SK-N-SH (cell line): ENCODE results near the gene KCNK15. TPM values are rescaled to one million over a fixed set of nuclear protein-coding genes. Genes with fewer than 3 reads are reported as not detected.

Experiments
- CTCF ChIA-PET: fragments of 300-600, 350-600 bp; formaldehyde crosslinking; extraction: SDS; loops from one replicate; lab custom pipeline; 2021; lab: Yijun Ruan, JAX
- POLR2A ChIA-PET: fragments of 350-600 bp; sonication (Branson Sonifier 250); formaldehyde crosslinking; extraction: SDS; loops from one replicate; lab custom pipeline; 2020; ENCODE audit warnings: antibody characterized with exemption, inconsistent platforms; lab: Yijun Ruan, JAX
- DNase-seq: peaks from one replicate; pipeline ENCODE4 v3.0.0; 2012
- H2AFZ ChIP-seq: fragments of 200-600 bp; sonication (generic); 2 replicates; pipeline ENCODE4 v1.8.1; 2016; ENCODE audit warnings: antibody characterized with exemption, mild to moderate bottlenecking, low read depth
- H3F3A ChIP-seq: fragments of 200-600 bp; sonication (generic); replicated peaks from 2 replicates; pipeline ENCODE3; 2016; ENCODE audit warnings: antibody characterized with exemption, mild to moderate bottlenecking; ENCODE audit not compliant: insufficient read depth
- H3K27ac ChIP-seq, 2 experiments: fragments of 200-500 bp in 1 of 2; fragments of 200-600 bp in 1 of 2; sonication (Bioruptor generic) in 1 of 2; sonication (generic), shearing (Covaris generic) in 1 of 2; 2 replicates each; pipeline versions ENCODE4 v1.5.1 to v1.6.1; 2014 to 2016; ENCODE audit warnings: low read depth in 2 of 2, inconsistent platforms in 1 of 2, low read length in 1 of 2, mild to moderate bottlenecking in 1 of 2, mixed read lengths in 1 of 2
- H3K27me3 ChIP-seq: fragments of 200-600 bp; sonication (generic), shearing (Covaris generic); 2 replicates; pipeline ENCODE4 v1.6.1; 2016; ENCODE audit warnings: mixed run types; ENCODE audit not compliant: insufficient read depth
- H3K36me3 ChIP-seq, 2 experiments: fragments of 200-500 bp in 1 of 2; fragments of 200-600 bp in 1 of 2; sonication (Bioruptor generic) in 1 of 2; sonication (generic) in 1 of 2; replicated peaks in 1 of 2; 2 replicates each; pipeline versions ENCODE3 to v1.5.1; 2014 to 2016; ENCODE audit warnings: low read length in 1 of 2, mild to moderate bottlenecking in 1 of 2; ENCODE audit not compliant: insufficient read depth in 2 of 2, control insufficient read depth in 1 of 2
- H3K4me1 ChIP-seq, 2 experiments: fragments of 200-500 bp in 1 of 2; fragments of 200-600 bp in 1 of 2; sonication (Bioruptor generic) in 1 of 2; sonication (generic), shearing (Covaris generic) in 1 of 2; 2 replicates each; pipeline versions ENCODE4 v1.5.1 to v1.6.1; 2014 to 2016; ENCODE audit warnings: low read depth in 1 of 2, low read length in 1 of 2, mixed run types in 1 of 2; ENCODE audit not compliant: insufficient read depth in 2 of 2, control insufficient read depth in 1 of 2
- H3K4me2 ChIP-seq: fragments of 200-600 bp; sonication (generic), shearing (Covaris generic); 2 replicates; pipeline ENCODE4 v1.6.1; 2017; ENCODE audit warnings: mixed run types
- H3K4me3 ChIP-seq, 2 experiments: fragments of 200-500 bp in 1 of 2; fragments of 200-600 bp in 1 of 2; sonication (Bioruptor generic) in 1 of 2; sonication (generic), shearing (Covaris generic) in 1 of 2; 2 replicates each; pipeline versions ENCODE4 v1.5.1 to v1.8.1; 2014 to 2016; ENCODE audit warnings: low read depth in 2 of 2, inconsistent platforms in 1 of 2, low read length in 1 of 2, mild to moderate bottlenecking in 1 of 2, mixed read lengths in 1 of 2, moderate library complexity in 1 of 2
- H3K79me2 ChIP-seq: fragments of 200-600 bp; sonication (generic); 2 replicates; pipeline ENCODE4 v1.8.1; 2017; ENCODE audit warnings: mild to moderate bottlenecking; ENCODE audit not compliant: insufficient read depth
- H3K9ac ChIP-seq: fragments of 200-600 bp; sonication (generic); 2 replicates; pipeline ENCODE4 v1.6.1; 2017; ENCODE audit warnings: mixed run types
- H3K9me2 ChIP-seq: fragments of 200-600 bp; sonication (generic); 2 replicates; pipeline ENCODE4 v1.6.1; 2017; ENCODE audit warnings: mixed run types
- H3K9me3 ChIP-seq: fragments of 200-600 bp; sonication (generic); 2 replicates; pipeline ENCODE4 v1.6.1; 2017; ENCODE audit warnings: mixed run types, mild to moderate bottlenecking, moderate library complexity
- H4K20me1 ChIP-seq: fragments of 200-600 bp; sonication (generic); 2 replicates; pipeline ENCODE4 v1.6.1; 2017; ENCODE audit warnings: mild to moderate bottlenecking, mixed run types; ENCODE audit not compliant: insufficient read depth
- CTCF ChIP-seq: fragments of 200-600 bp; sonication (generic); IDR thresholded peaks from 2 replicates; pipeline ENCODE4 v1.6.1; 2017; ENCODE audit warnings: antibody characterized with exemption, mild to moderate bottlenecking, moderate library complexity
- ELF1 ChIP-seq: IDR thresholded peaks from 2 replicates; pipeline ENCODE4 v1.4.0; 2012
- EP300 ChIP-seq, 2 experiments: IDR thresholded peaks; 2 replicates each; pipeline versions ENCODE4 v1.4.0 to v1.6.1; 2012; ENCODE audit warnings: borderline replicate concordance in 1 of 2, low read depth in 1 of 2, low read length in 1 of 2
- EZH2phosphoT487 ChIP-seq: fragments of 200-600 bp; sonication (generic); IDR thresholded peaks from 2 replicates; pipeline ENCODE4 v1.6.1; 2017; ENCODE audit warnings: low read depth, mixed run types, mild to moderate bottlenecking, antibody characterized with exemption, moderate library complexity, borderline replicate concordance
- FOSL2 ChIP-seq: IDR thresholded peaks from 2 replicates; pipeline ENCODE4 v1.4.0; 2012; ENCODE audit warnings: low read depth, mild to moderate bottlenecking, moderate library complexity, borderline replicate concordance
- IRF3 ChIP-seq: fragments of 150-350 bp; IDR thresholded peaks from 2 replicates; pipeline ENCODE4 v1.6.1; 2016; ENCODE audit warnings: mild to moderate bottlenecking, low read depth, low read length
- RCOR1 ChIP-seq: fragments of 150-350 bp; IDR thresholded peaks from 2 replicates; pipeline ENCODE4 v1.6.1; 2017; ENCODE audit warnings: antibody characterized with exemption, low read length
- REST ChIP-seq: IDR thresholded peaks from 2 replicates; pipeline ENCODE4 v1.6.1; 2012; ENCODE audit warnings: mild to moderate bottlenecking, low read depth, low read length, moderate library complexity
- RFX5 ChIP-seq: IDR thresholded peaks from 2 replicates; pipeline ENCODE4 v1.6.1; 2012; ENCODE audit warnings: mild to moderate bottlenecking, improper control_type of control experiment, low read length
- SIN3A ChIP-seq: IDR thresholded peaks from 2 replicates; pipeline ENCODE4 v1.6.1; 2012; ENCODE audit warnings: low read depth, mild to moderate bottlenecking, low read length, moderate library complexity, borderline replicate concordance
- TCF12 ChIP-seq: IDR thresholded peaks from 2 replicates; pipeline ENCODE4 v1.4.0; 2012
- TEAD4 ChIP-seq: IDR thresholded peaks from 2 replicates; pipeline ENCODE4 v1.4.0; 2012; ENCODE audit warnings: mild to moderate bottlenecking, borderline replicate concordance; ENCODE audit not compliant: insufficient read depth
- USF1 ChIP-seq: IDR thresholded peaks from 2 replicates; pipeline ENCODE4 v1.4.0; 2012; ENCODE audit warnings: low read depth, borderline replicate concordance
- USF2 ChIP-seq: fragments of 150-350 bp; IDR thresholded peaks from 2 replicates; pipeline ENCODE4 v1.6.1; 2017; ENCODE audit warnings: antibody characterized with exemption, low read length, low read depth, borderline replicate concordance
- WGBS: methylation state at CpG from one replicate; pipeline ENCODE4 v1.1.6; 2017; ENCODE audit warnings: low lambda C conversion rate; 5-methylcytosine and 5-hydroxymethylcytosine counted together
- polyA plus RNA-seq, 3 experiments: library from polyadenylated mRNA; depleted of rRNA; stranded (reverse); fragments of >200 nt; gene quantifications; 2 replicates each; pipeline ENCODE4 v1.2.3, GENCODE V29; 2012
- TF ChIP-seq, protein P1 (sequence below): IDR thresholded peaks from 2 replicates; pipeline ENCODE4 v1.4.0; 2012; ENCODE audit warnings: low read depth

Gene KCNK15
- polyA plus RNA-seq, 1 of the 3 experiments (the other 2 are of a cell fraction) = 0.02 TPM

DNA sequence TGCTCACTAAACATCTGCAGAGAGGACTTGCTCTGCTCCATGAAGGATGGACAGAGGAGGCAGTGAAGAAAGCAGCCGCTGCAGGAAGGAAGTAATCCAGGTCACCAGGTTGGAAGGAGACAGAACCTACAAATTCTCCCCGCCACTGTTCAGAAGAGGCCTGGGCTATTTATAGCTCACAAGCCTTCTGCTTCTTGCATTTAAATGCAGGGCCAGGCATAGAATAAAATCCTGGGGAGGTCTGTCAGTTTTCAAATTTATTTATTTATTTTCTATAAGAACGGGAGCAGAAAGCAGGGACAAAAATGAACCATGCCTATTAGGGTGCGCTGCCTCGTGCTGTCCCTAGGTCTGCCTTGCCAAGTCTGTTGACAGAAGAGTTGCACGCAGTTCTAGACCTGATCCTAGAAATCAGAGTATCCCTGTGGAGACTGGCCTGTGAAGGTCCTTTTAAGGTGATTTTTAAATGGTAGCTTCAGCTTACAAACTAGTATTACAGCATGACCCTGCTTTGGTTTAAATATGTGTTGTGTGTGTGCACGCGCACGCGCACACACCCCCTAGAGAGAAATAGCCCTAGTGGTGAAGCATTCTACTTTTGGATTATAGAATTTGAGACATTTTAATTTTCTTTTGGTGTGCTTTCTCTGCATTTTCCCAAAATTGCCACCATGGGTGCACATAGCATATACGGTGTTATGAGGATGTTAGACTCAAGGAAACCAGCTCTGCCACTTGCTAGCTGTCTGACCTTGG is 45.2 kb downstream of the KCNK15 start:
- Histone ChIP-seq H3K9ac (no peak overlapping the region), H3K4me1 (peaks cover 0 to 23% of the 10 kb centered on the region in 2 experiments; a peak in 1 of 4 replicates), H3K79me2 (no peaks in the 10 kb centered on the region), H3K4me3 (no peak overlapping the region), H3K9me3 (no peaks in the 10 kb centered on the region), H3K4me2 (no peak overlapping the region), H3K27me3 (no peaks in the 10 kb centered on the region), H2AFZ (no peak overlapping the region), H4K20me1 (no peaks in the 10 kb centered on the region), H3K27ac (no peak overlapping the region), H3F3A (no peaks in the 10 kb centered on the region), H3K36me3 (no peaks in the 10 kb centered on the region), H3K9me2 (no peaks in the 10 kb centered on the region)
- no peak for DNase-seq
- WGBS = 75% methylated on average over 11 of the region's 11 CpGs
- CTCF ChIA-PET = interaction anchor here (1.2 to 2.1 kb wide), 4 partner anchors 9 to 76 kb away, joined by 3 to 9 read pairs (median 6); no protein-coding TSS in a partner anchor
- TF ChIP-seq IRF3 (no peak), CTCF (no peak), EZH2phosphoT487 (no peak), SIN3A (no peak), FOSL2 (no peak), TEAD4 (no peak), EP300 (IDR thresholded peaks at IDR 0.05; ENCODE audit: borderline replicate concordance in 1 of 2, low read depth in 1 of 2, low read length in 1 of 2) (no peak), RCOR1 (no peak), REST (no peak), USF2 (no peak), RFX5 (no peak), USF1 (no peak), ELF1 (no peak), TCF12 (no peak)
- TF ChIP-seq, protein P1, sequence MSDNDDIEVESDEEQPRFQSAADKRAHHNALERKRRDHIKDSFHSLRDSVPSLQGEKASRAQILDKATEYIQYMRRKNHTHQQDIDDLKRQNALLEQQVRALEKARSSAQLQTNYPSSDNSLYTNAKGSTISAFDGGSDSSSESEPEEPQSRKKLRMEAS = no peak
- POLR2A ChIA-PET = no interaction called here
